H9 (cell line): ENCODE results near the gene KRTAP10-10. TPM values are rescaled to one million over a fixed set of nuclear protein-coding genes. Genes with fewer than 3 reads are reported as not detected.

Experiments used
- DNase-seq: peaks from one replicate; pipeline ENCODE4 v3.0.0-alpha.2; 2017
- H2AFZ ChIP-seq: one replicate; pipeline ENCODE4 v1.6.1; 2013; ENCODE audit warnings: mild to moderate bottlenecking, low read length, control low read depth, moderate library complexity
- H2AK5ac ChIP-seq: 2 replicates; pipeline ENCODE4 v1.6.1; 2013; ENCODE audit warnings: low read length, control low read depth, mixed read lengths; ENCODE audit not compliant: insufficient read length
- H2BK120ac ChIP-seq: one replicate; pipeline ENCODE4 v1.6.1; 2013; ENCODE audit warnings: low read depth, mild to moderate bottlenecking, low read length, control low read depth, inconsistent platforms; ENCODE audit not compliant: poor library complexity, severe bottlenecking
- H2BK12ac ChIP-seq: 2 replicates; pipeline ENCODE4 v1.6.1; 2013; ENCODE audit warnings: low read length, control low read depth, mixed read lengths, low read depth; ENCODE audit not compliant: insufficient read length
- H2BK15ac ChIP-seq: 2 replicates; pipeline ENCODE4 v1.6.1; 2013; ENCODE audit warnings: low read depth, low read length, control low read depth
- H2BK20ac ChIP-seq: one replicate; pipeline ENCODE4 v1.6.1; 2013; ENCODE audit warnings: low read depth, mild to moderate bottlenecking, low read length, control low read depth, inconsistent platforms; ENCODE audit not compliant: poor library complexity, severe bottlenecking
- H2BK5ac ChIP-seq: 2 replicates; pipeline ENCODE4 v1.6.1; 2013; ENCODE audit warnings: low read length, control low read depth, mixed read lengths; ENCODE audit not compliant: insufficient read length
- H3K14ac ChIP-seq: 2 replicates; pipeline ENCODE4 v1.6.1; 2013; ENCODE audit warnings: low read length, control low read depth; ENCODE audit not compliant: insufficient read depth
- H3K18ac ChIP-seq: 2 replicates; pipeline ENCODE4 v1.6.1; 2013; ENCODE audit warnings: low read depth, mild to moderate bottlenecking, mixed read lengths, low read length, control low read depth; ENCODE audit not compliant: insufficient read length
- H3K23ac ChIP-seq: 2 replicates; pipeline ENCODE4 v1.6.1; 2013; ENCODE audit warnings: low read length, control low read depth, mixed read lengths, low read depth; ENCODE audit not compliant: insufficient read length
- H3K23me2 ChIP-seq: 2 replicates; pipeline ENCODE4 v1.6.1; 2013; ENCODE audit warnings: low read depth, mild to moderate bottlenecking, mixed read lengths, low read length, control low read depth; ENCODE audit not compliant: insufficient read length, poor library complexity, severe bottlenecking
- H3K27ac ChIP-seq: 2 replicates; pipeline ENCODE4 v1.5.1; 2013; ENCODE audit warnings: low read length, control low read depth, mixed read lengths, low read depth; ENCODE audit not compliant: insufficient read length
- H3K27me3 ChIP-seq: 2 replicates; pipeline ENCODE4 v1.6.1; 2013; ENCODE audit warnings: low read length, control low read depth, inconsistent platforms; ENCODE audit not compliant: insufficient read depth
- H3K4ac ChIP-seq: 2 replicates; pipeline ENCODE4 v1.6.1; 2013; ENCODE audit warnings: low read depth, mild to moderate bottlenecking, control low read depth, inconsistent platforms, low read length, moderate library complexity
- H3K4me1 ChIP-seq: 2 replicates; pipeline ENCODE4 v1.6.1; 2013; ENCODE audit warnings: low read length, control low read depth, inconsistent platforms; ENCODE audit not compliant: insufficient read depth
- H3K4me2 ChIP-seq: 2 replicates; pipeline ENCODE4 v1.6.1; 2013; ENCODE audit warnings: low read length, control low read depth, mixed read lengths; ENCODE audit not compliant: insufficient read length, insufficient read depth
- H3K56ac ChIP-seq: 2 replicates; pipeline ENCODE4 v1.6.1; 2013; ENCODE audit warnings: low read depth, mild to moderate bottlenecking, mixed read lengths, low read length, control low read depth; ENCODE audit not compliant: insufficient read length
- H3K79me1 ChIP-seq: 2 replicates; pipeline ENCODE4 v1.6.1; 2013; ENCODE audit warnings: low read depth, mild to moderate bottlenecking, moderate library complexity, low read length, control low read depth, inconsistent platforms; ENCODE audit not compliant: insufficient read depth, poor library complexity, severe bottlenecking
- H3K79me2 ChIP-seq: 2 replicates; pipeline ENCODE4 v1.6.1; 2013; ENCODE audit warnings: low read length, control low read depth, inconsistent platforms; ENCODE audit not compliant: insufficient read depth
- H3K9ac ChIP-seq: 2 replicates; pipeline ENCODE4 v1.6.1; 2013; ENCODE audit warnings: low read length, control low read depth, mixed read lengths; ENCODE audit not compliant: insufficient read length; ENCODE audit errors: extremely low read depth
- H3K9me3 ChIP-seq: one replicate; pipeline ENCODE4 v1.6.1; 2013; ENCODE audit warnings: low read depth, low read length, inconsistent platforms; ENCODE audit not compliant: control insufficient read depth
- H3T11ph ChIP-seq: one replicate; pipeline ENCODE4 v1.6.1; 2013; ENCODE audit warnings: mild to moderate bottlenecking, low read length, control low read depth, inconsistent platforms
- H4K20me1 ChIP-seq: one replicate; pipeline ENCODE4 v1.6.1; 2013; ENCODE audit not compliant: control insufficient read depth, insufficient read length, insufficient read depth
- H4K5ac ChIP-seq: 2 replicates; pipeline ENCODE4 v1.6.1; 2013; ENCODE audit warnings: low read depth, mild to moderate bottlenecking, mixed read lengths, low read length, control low read depth; ENCODE audit not compliant: insufficient read length
- H4K8ac ChIP-seq: replicated peaks from 2 replicates; pipeline ENCODE4 v1.6.1; 2013; ENCODE audit warnings: low read length, control low read depth, mixed read lengths, low read depth; ENCODE audit not compliant: insufficient read length
- H4K91ac ChIP-seq: 2 replicates; pipeline ENCODE4 v1.6.1; 2013; ENCODE audit warnings: low read depth, mild to moderate bottlenecking, moderate library complexity, mixed read lengths, low read length, control low read depth; ENCODE audit not compliant: insufficient read length
- H3K27ac Mint-ChIP-seq, 3 experiments: 2 replicates in 2 of 3; 3 replicates in 1 of 3; pipeline ENCODE4 v1.8.0; 2020 to 2021; ENCODE audit warnings: mixed read lengths in 3 of 3, mild to moderate bottlenecking in 1 of 3, moderate library complexity in 1 of 3
- H3K27me3 Mint-ChIP-seq: 2 replicates; pipeline ENCODE4 v1.8.0; 2021; ENCODE audit warnings: low read depth, mild to moderate bottlenecking, moderate library complexity, mixed read lengths
- H3K36me3 Mint-ChIP-seq, 3 experiments: 2 replicates in 2 of 3; 3 replicates in 1 of 3; pipeline ENCODE4 v1.8.0; 2020 to 2021; ENCODE audit warnings: low read depth in 3 of 3, mixed read lengths in 3 of 3; ENCODE audit not compliant: insufficient read depth in 1 of 3
- H3K4me1 Mint-ChIP-seq, 2 experiments: 2 replicates each; pipeline ENCODE4 v1.8.0; 2020; ENCODE audit warnings: mixed read lengths in 2 of 2
- H3K4me3 Mint-ChIP-seq, 2 experiments: 2 replicates in 1 of 2; 3 replicates in 1 of 2; pipeline ENCODE4 v1.8.0; 2020 to 2021; ENCODE audit warnings: mild to moderate bottlenecking in 2 of 2, mixed read lengths in 2 of 2, moderate library complexity in 1 of 2
- H3K9me3 Mint-ChIP-seq, 2 experiments: 2 replicates in 1 of 2; 3 replicates in 1 of 2; pipeline ENCODE4 v1.8.0; 2020; ENCODE audit warnings: mild to moderate bottlenecking in 2 of 2, mixed read lengths in 2 of 2, moderate library complexity in 1 of 2
- CTCF ChIP-seq: fragments of 200-600 bp; sonication (generic); conservative IDR thresholded peaks from 3 replicates; pipeline ENCODE4 v1.8.0; 2021; ENCODE audit warnings: antibody characterized with exemption, mild to moderate bottlenecking
- WGBS: extraction: QIAGEN DNeasy Blood & Tissue Kit; methylation state at CpG from one replicate; pipeline ENCODE4 v1.1.7; 2013; ENCODE audit warnings: missing lambda C conversion rate, low lambda C conversion rate, mixed read lengths; ENCODE audit not compliant: insufficient read length; ENCODE audit errors: extremely low coverage; 5-methylcytosine and 5-hydroxymethylcytosine counted together
- total RNA-seq: library from RNA; stranded (reverse); gene quantifications from 2 replicates; pipeline ENCODE4 v1.2.1, GENCODE V29; 2021

KRTAP10-10 gene
- total RNA-seq, 1 experiment from 2014 or later: not detected

DNA sequence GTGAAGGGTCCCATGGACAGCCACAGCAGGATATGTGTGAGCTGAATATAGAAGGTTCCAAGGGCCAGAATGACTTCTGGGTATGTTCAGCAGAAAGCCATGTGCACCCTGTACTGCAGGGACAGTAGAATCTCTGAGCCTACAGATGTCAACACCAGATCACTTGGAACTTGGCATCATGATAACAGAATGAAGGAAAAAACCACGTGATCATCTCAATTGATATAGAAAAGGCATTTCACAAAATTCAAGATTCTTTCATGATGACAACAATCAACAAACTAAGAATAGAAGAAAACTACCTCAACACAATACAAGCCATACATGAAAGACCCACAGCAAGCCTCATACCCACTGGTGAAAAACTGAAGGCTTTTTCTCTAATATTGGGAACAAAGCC is 30.5 kb downstream of the KRTAP10-10 start:
- no peak overlapping the region for H2BK120ac ChIP-seq
- H4K5ac ChIP-seq: no peak overlapping the region
- Mint-ChIP-seq H3K27ac (no peak overlapping the region), H3K9me3 (peaks cover 32 to 43% of the 10 kb centered on the region in 2 experiments), H3K36me3 (peaks cover 12 to 34% (median 17%) of the 10 kb centered on the region in 3 experiments), H3K27me3 (peaks cover 4% of the 10 kb centered on the region; the same call in 1 of the 2 replicates), H3K4me1 (no peaks in the 10 kb centered on the region), H3K4me3 (no peak overlapping the region)
- H3K56ac ChIP-seq: no peak overlapping the region
- no peak overlapping the region for H3K27ac ChIP-seq
- no peak overlapping the region for H3K14ac ChIP-seq
- H2AFZ ChIP-seq: no peak overlapping the region
- no peaks in the 10 kb centered on the region for H3K23me2 ChIP-seq
- H4K91ac ChIP-seq: no peak overlapping the region
- H2BK12ac ChIP-seq: no peak overlapping the region
- no CpG with 5 or more reads among the region's 1 CpG for WGBS
- no peaks in the 10 kb centered on the region for H3K4me1 ChIP-seq
- no peak overlapping the region for H3T11ph ChIP-seq
- H2BK20ac ChIP-seq: no peak overlapping the region
- no peaks in the 10 kb centered on the region for H3K79me1 ChIP-seq
- H2BK5ac ChIP-seq: no peak overlapping the region
- H3K18ac ChIP-seq: no peak overlapping the region
- no peak overlapping the region for H2BK15ac ChIP-seq
- H3K27me3 ChIP-seq: no peaks in the 10 kb centered on the region
- H3K9ac ChIP-seq: no peak overlapping the region
- TF ChIP-seq CTCF: no peak
- H3K9me3 ChIP-seq: no peaks in the 10 kb centered on the region
- no peaks in the 10 kb centered on the region for H4K20me1 ChIP-seq
- H3K23ac ChIP-seq: no peak overlapping the region
- H2AK5ac ChIP-seq: no peak overlapping the region
- H4K8ac ChIP-seq: no peak overlapping the region
- DNase-seq: no peak
- no peaks in the 10 kb centered on the region for H3K79me2 ChIP-seq
- H3K4ac ChIP-seq: no peak overlapping the region
- H3K4me2 ChIP-seq: no peak overlapping the region
